Esophagus muscularis mucosa (tissue), 4 donors: ENCODE data around the gene LONP1. TPM values are rescaled to one million over a fixed set of nuclear protein-coding genes. Genes with fewer than 3 reads are reported as not detected.

Experiments used
- DNase-seq: peaks from one replicate; pipeline ENCODE4 v3.0.0-alpha.2; 2017; ENCODE audit errors: extremely low spot score
- H3K27ac ChIP-seq, 4 donors: fragments of 200-600 bp; sonication (generic); replicated peaks in 1 of 4; 1 replicate in 3 of 4; 2 replicates in 1 of 4; pipeline ENCODE4 v1.5.1; 2016 to 2019; ENCODE audit warnings: mild to moderate bottlenecking in 1 of 4
- H3K27me3 ChIP-seq, 4 donors: fragments of 200-600 bp; sonication (generic); one replicate each; pipeline versions ENCODE4 v1.5.1 to v1.6.0; 2016 to 2019
- H3K36me3 ChIP-seq, 4 donors: fragments of 200-600 bp; sonication (generic); one replicate each; pipeline ENCODE4 v1.5.1; 2016 to 2019
- H3K4me1 ChIP-seq, 4 donors: fragments of 200-600 bp; sonication (generic); one replicate each; pipeline ENCODE4 v1.5.1; 2016 to 2019
- H3K4me3 ChIP-seq, 4 donors: fragments of 200-600 bp; sonication (generic); 1 replicate in 2 of 4; 2 replicates in 2 of 4; pipeline ENCODE4 v1.5.1; 2016 to 2019; ENCODE audit warnings: mild to moderate bottlenecking in 4 of 4, moderate library complexity in 1 of 4
- H3K9me3 ChIP-seq, 4 donors: fragments of 200-600 bp; sonication (generic); 1 replicate in 3 of 4; 2 replicates in 1 of 4; pipeline ENCODE4 v1.5.1; 2016 to 2019
- EP300 ChIP-seq: sonication (generic); formaldehyde crosslinking; IDR thresholded peaks from one replicate; pipeline ENCODE4 v1.6.1; 2017; ENCODE audit warnings: antibody characterized with exemption
- POLR2A ChIP-seq: fragments of 450-650 bp; IDR thresholded peaks from one replicate; pipeline ENCODE4 v1.6.1; 2017; ENCODE audit warnings: antibody characterized with exemption, moderate library complexity, mild to moderate bottlenecking, low read depth
- POLR2AphosphoS5 ChIP-seq, 2 donors: sonication (generic); formaldehyde crosslinking; IDR thresholded peaks; one replicate each; pipeline ENCODE4 v1.6.1; 2017; ENCODE audit warnings: antibody characterized with exemption in 2 of 2
- WGBS: methylation state at CpG from one replicate; pipeline ENCODE4 v1.1.5; 2018; 5-methylcytosine and 5-hydroxymethylcytosine counted together
- intact Hi-C: fragments of 100-400 bp; cut with DNase I; formaldehyde crosslinking; loops from one replicate; pipeline ENCODE4 v1.15.1; 2023
- total RNA-seq, 4 donors: library from RNA; depleted of rRNA; stranded (reverse); fragments of >200 nt; gene quantifications; one replicate each; pipeline versions ENCODE4 v1.1.0 to v1.2.1, GENCODE V29; 2016
- TF ChIP-seq, protein P1 (sequence below), 3 experiments: fragments of 200-600 bp in 2 of 3; fragments of 450-650 bp in 1 of 3; sonication (generic) in 2 of 3; IDR thresholded peaks; one replicate each; pipeline ENCODE4 v1.5.1; 2017 to 2019; ENCODE audit warnings: antibody characterized with exemption in 3 of 3, mild to moderate bottlenecking in 2 of 3, moderate library complexity in 1 of 3

LONP1 gene
- total RNA-seq, 4 donors from 2014 or later: 49.0 to 70.4 (median 54.3) TPM

DNA sequence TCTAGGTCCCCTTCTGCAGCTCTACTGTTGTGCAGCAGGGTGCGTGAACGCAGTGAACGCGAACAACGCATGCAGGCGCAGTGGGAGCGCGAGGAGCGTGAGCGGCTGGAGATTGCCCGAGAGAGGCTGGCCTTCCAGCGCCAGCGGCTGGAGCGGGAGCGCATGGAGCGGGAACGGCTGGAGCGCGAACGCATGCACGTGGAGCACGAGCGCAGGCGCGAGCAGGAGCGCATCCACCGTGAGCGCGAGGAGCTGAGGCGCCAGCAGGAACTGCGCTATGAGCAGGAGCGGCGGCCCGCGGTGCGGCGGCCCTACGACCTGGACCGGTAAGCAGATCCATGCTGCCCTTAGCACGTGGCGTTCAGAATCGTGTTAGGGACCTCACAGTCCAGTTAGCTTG is 58.5 kb downstream of the LONP1 start:
- Histone ChIP-seq H3K27me3 (no peaks in the 10 kb centered on the region), H3K9me3 (no peaks in the 10 kb centered on the region), H3K36me3 (peaks cover 92 to 100% (median 100%) of the 10 kb centered on the region in 4 donors), H3K4me1 (no peaks in the 10 kb centered on the region), H3K27ac (no peak overlapping the region), H3K4me3 (no peak overlapping the region)
- TF ChIP-seq, protein P1, sequence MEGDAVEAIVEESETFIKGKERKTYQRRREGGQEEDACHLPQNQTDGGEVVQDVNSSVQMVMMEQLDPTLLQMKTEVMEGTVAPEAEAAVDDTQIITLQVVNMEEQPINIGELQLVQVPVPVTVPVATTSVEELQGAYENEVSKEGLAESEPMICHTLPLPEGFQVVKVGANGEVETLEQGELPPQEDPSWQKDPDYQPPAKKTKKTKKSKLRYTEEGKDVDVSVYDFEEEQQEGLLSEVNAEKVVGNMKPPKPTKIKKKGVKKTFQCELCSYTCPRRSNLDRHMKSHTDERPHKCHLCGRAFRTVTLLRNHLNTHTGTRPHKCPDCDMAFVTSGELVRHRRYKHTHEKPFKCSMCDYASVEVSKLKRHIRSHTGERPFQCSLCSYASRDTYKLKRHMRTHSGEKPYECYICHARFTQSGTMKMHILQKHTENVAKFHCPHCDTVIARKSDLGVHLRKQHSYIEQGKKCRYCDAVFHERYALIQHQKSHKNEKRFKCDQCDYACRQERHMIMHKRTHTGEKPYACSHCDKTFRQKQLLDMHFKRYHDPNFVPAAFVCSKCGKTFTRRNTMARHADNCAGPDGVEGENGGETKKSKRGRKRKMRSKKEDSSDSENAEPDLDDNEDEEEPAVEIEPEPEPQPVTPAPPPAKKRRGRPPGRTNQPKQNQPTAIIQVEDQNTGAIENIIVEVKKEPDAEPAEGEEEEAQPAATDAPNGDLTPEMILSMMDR (IDR thresholded peaks at IDR 0.05): no peak
- TF ChIP-seq EP300 (no peak), POLR2A (no peak), POLR2AphosphoS5 (IDR thresholded peaks at IDR 0.05) (no peak)
- intact Hi-C loops: no loop called here
- 96% methylated on average over 42 of the region's 42 CpGs for WGBS
- DNase-seq: no peak

DNA sequence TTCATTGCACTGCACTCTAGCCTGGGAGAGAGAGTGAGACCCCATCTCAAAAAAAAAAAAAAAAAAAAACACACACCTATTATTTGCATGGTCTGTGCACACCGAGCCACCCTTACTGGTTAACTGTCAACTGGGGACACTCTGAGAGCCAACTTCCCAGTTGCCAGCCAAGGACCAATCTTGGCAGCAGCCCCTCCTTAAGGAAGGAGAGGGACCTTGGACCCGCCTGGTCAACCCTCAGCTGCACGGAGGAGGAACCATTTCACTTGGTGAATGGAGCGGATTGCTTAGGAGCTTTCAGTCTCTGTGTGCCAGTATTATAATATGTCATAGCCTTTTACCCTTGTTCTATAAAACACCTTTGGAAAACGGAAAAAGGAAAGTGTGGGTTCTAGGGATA is 64.5 kb downstream of the LONP1 start:
- H3K27ac ChIP-seq: no peak overlapping the region
- WGBS: 90% methylated on average over 5 of the region's 5 CpGs
- H3K9me3 ChIP-seq: no peaks in the 10 kb centered on the region
- DNase-seq: no peak
- no peak overlapping the region for H3K4me3 ChIP-seq
- H3K27me3 ChIP-seq: no peaks in the 10 kb centered on the region
- intact Hi-C loops: no loop called here
- peaks cover 81 to 100% (median 100%) of the 10 kb centered on the region in 4 donors for H3K36me3 ChIP-seq
- no peaks in the 10 kb centered on the region for H3K4me1 ChIP-seq
- TF ChIP-seq POLR2AphosphoS5 (IDR thresholded peaks at IDR 0.05) (no peak), EP300 (no peak)
- TF ChIP-seq, protein P1 (IDR thresholded peaks at IDR 0.05): no peak

DNA sequence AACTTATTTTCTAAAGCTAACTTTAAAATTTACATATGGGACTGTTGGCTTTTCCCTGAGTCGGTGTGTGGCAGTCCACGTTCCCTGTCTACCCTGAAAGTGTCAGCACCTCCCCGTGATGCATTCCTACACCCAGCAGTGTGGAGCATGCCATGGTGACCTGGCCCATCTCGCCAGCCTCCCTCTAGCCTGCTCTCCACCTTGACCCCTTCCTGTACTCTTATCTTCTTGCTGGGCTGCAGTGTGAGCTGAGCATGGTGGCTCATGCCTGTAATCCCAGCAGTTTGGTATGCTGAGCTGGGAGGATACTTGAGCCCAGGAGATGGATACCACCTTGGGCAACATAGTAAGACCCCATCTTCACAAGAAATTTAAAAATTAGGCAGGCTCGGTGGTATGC is 65.0 kb downstream of the LONP1 start:
- Histone ChIP-seq H3K4me1 (no peaks in the 10 kb centered on the region), H3K9me3 (no peaks in the 10 kb centered on the region), H3K4me3 (no peak overlapping the region), H3K27ac (no peak overlapping the region), H3K36me3 (peaks cover 82 to 100% (median 100%) of the 10 kb centered on the region in 4 donors), H3K27me3 (no peaks in the 10 kb centered on the region)
- no peak for TF ChIP-seq POLR2AphosphoS5 (IDR thresholded peaks at IDR 0.05)
- intact Hi-C loops: no loop called here
- WGBS: 92% methylated on average over 5 of the region's 5 CpGs
- DNase-seq: no peak

DNA sequence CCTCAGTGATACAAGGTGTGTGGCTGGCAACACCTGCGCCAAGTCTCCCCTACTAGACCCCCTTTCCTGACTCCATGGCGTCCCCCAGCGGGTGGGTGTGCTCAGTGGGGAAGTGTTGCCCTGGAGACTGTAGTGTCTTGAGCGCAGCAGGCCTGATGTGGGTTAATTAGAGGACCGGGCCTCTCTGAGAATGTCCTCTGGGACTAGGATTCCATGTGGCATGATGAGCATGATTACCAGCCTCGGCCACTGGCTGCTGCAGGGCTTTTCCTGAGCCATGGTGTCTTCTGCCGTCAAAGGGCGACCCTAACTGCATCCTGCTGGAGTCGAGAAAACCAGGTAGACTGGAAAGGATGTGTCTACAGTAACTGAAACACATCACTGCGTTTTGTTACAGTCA is 67.7 kb downstream of the LONP1 start:
- no peak overlapping the region for H3K4me3 ChIP-seq
- H3K36me3 ChIP-seq: peaks cover 71 to 92% (median 91%) of the 10 kb centered on the region in 4 donors
- no peak overlapping the region for H3K27ac ChIP-seq
- intact Hi-C loops: no loop called here
- no peaks in the 10 kb centered on the region for H3K4me1 ChIP-seq
- DNase-seq: no peak
- H3K27me3 ChIP-seq: no peaks in the 10 kb centered on the region
- 95% methylated on average over 10 of the region's 10 CpGs for WGBS
- no peaks in the 10 kb centered on the region for H3K9me3 ChIP-seq
- TF ChIP-seq EP300 (no peak), POLR2AphosphoS5 (IDR thresholded peaks at IDR 0.05) (no peak), POLR2A (no peak)
- TF ChIP-seq, protein P1 (IDR thresholded peaks at IDR 0.05): no peak

DNA sequence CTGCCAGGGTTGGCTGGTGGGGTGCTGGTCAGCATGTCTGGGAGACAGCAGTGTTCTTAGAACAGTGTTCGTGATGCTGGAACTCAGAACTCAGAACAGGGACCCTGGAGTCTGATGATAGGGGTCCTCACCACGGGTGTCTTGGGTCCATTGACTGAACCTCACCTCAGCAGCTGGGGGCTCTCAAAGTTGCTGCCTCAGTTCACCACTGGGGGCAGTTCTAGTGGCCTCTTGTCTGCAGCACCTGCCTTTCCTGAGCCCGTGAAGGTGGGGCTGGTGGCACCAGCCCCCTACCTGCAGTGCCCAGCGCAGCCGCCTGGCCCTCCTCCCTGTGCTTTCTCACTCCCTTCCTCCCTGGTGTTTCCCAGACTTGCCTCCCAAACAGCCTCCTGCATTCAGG is 68.6 kb downstream of the LONP1 start:
- DNase-seq: no peak
- H3K27me3 ChIP-seq: no peaks in the 10 kb centered on the region
- WGBS: 100% methylated on average over 5 of the region's 5 CpGs
- no peak overlapping the region for H3K4me3 ChIP-seq
- H3K4me1 ChIP-seq: no peaks in the 10 kb centered on the region
- intact Hi-C loops: no loop called here
- H3K36me3 ChIP-seq: peaks cover 77 to 92% (median 91%) of the 10 kb centered on the region in 4 donors
- H3K27ac ChIP-seq: no peak overlapping the region
- TF ChIP-seq, protein P1 (IDR thresholded peaks at IDR 0.05): no peak
- no peak for TF ChIP-seq POLR2A
- TF ChIP-seq POLR2AphosphoS5 (IDR thresholded peaks at IDR 0.05): no peak
- no peak for TF ChIP-seq EP300
- H3K9me3 ChIP-seq: no peaks in the 10 kb centered on the region
